B cell (primary cell): ENCODE results near the gene WDR70. TPM values are rescaled to one million over a fixed set of nuclear protein-coding genes. Genes with fewer than 3 reads are reported as not detected.
"Not testable (repeated sequence)": the region's sequence is repeated elsewhere in the genome, so short reads cannot be mapped to it uniquely, and the experiment has no call there.

Experiments
- ATAC-seq: fragments of 200-7000 bp; cut with Tn5 transposase; one replicate; pipeline ENCODE4 v1.10.0; 2021; ENCODE audit warnings: low read depth, mild to moderate bottlenecking, moderate number of reproducible peaks, moderate library complexity
- CTCF ChIA-PET: fragments of 350-600 bp; sonication (Branson Sonifier 250); formaldehyde crosslinking; loops from one replicate; lab custom pipeline; 2021; ENCODE audit warnings: antibody characterized with exemption, inconsistent platforms; lab: Charles Lee
- POLR2A ChIA-PET: fragments of 350-600 bp; sonication (Branson Sonifier 250); formaldehyde crosslinking; loops from one replicate; lab custom pipeline; 2021; ENCODE audit warnings: antibody characterized with exemption; lab: Charles Lee
- DNase-seq: peaks from one replicate; pipeline ENCODE4 v3.0.0; 2013
- H2AFZ ChIP-seq: 2 replicates; pipeline ENCODE4 v1.6.1; 2012; ENCODE audit warnings: mild to moderate bottlenecking, low read depth, low read length; ENCODE audit not compliant: insufficient read depth, poor library complexity, severe bottlenecking
- H3K27ac ChIP-seq, 2 donors: 1 replicate in 1 of 2; 2 replicates in 1 of 2; pipeline ENCODE4 v1.5.1; 2012 to 2013; ENCODE audit warnings: low read length in 2 of 2, mild to moderate bottlenecking in 2 of 2, moderate library complexity in 1 of 2
- H3K27me3 ChIP-seq, 4 experiments: fragments of 200-600 bp in 1 of 4; sonication (generic) in 1 of 4; replicated peaks in 1 of 4; 1 replicate in 2 of 4; 2 replicates in 2 of 4; pipeline versions ENCODE4 v1.6.1 to v1.7.0; 2013 to 2016; ENCODE audit warnings: low read length in 3 of 4, mild to moderate bottlenecking in 2 of 4, mixed read lengths in 1 of 4, moderate library complexity in 1 of 4; ENCODE audit not compliant: insufficient read depth in 4 of 4, control insufficient read depth in 3 of 4; ENCODE audit errors: control extremely low read depth in 1 of 4
- H3K36me3 ChIP-seq, 2 experiments: replicated peaks in 1 of 2; 1 replicate in 1 of 2; 2 replicates in 1 of 2; pipeline versions ENCODE4 v1.6.1 to v1.7.1; 2013; ENCODE audit warnings: low read length in 1 of 2; ENCODE audit not compliant: insufficient read depth in 2 of 2, control insufficient read depth in 1 of 2; ENCODE audit errors: control extremely low read depth in 1 of 2, extremely low read depth in 1 of 2
- H3K4me1 ChIP-seq, 2 donors: fragments of 200-600 bp in 1 of 2; sonication (generic) in 1 of 2; 1 replicate in 1 of 2; 2 replicates in 1 of 2; pipeline versions ENCODE4 v1.5.1 to v1.6.1; 2013 to 2017; ENCODE audit warnings: low read length in 2 of 2; ENCODE audit not compliant: control insufficient read depth in 2 of 2, insufficient read depth in 2 of 2
- H3K4me2 ChIP-seq: replicated peaks from 2 replicates; pipeline ENCODE3; 2012; ENCODE audit warnings: mild to moderate bottlenecking, low read depth, low read length; ENCODE audit not compliant: poor library complexity, severe bottlenecking
- H3K4me3 ChIP-seq, 5 experiments: fragments of 200-600 bp in 1 of 5; sonication (generic) in 1 of 5; 1 replicate in 3 of 5; 2 replicates in 2 of 5; pipeline versions ENCODE4 v1.5.1 to v1.7.0; 2011 to 2016; ENCODE audit warnings: low read length in 4 of 5, mild to moderate bottlenecking in 4 of 5, low read depth in 2 of 5, control low read depth in 1 of 5, moderate library complexity in 1 of 5; ENCODE audit not compliant: insufficient read depth in 1 of 5; ENCODE audit errors: control extremely low read depth in 1 of 5, extremely low read depth in 1 of 5
- H3K79me2 ChIP-seq: fragments of 200-600 bp; sonication (generic); one replicate; pipeline ENCODE4 v1.6.0; 2016; ENCODE audit warnings: low read length; ENCODE audit not compliant: control insufficient read depth, insufficient read depth
- H3K9ac ChIP-seq: fragments of 200-600 bp; sonication (generic); 2 replicates; pipeline ENCODE4 v1.6.1; 2017; ENCODE audit warnings: mild to moderate bottlenecking, low read length, moderate library complexity
- H3K9me3 ChIP-seq, 3 donors: one replicate each; pipeline versions ENCODE4 v1.6.1 to v1.7.1; 2013; ENCODE audit warnings: low read length in 2 of 3; ENCODE audit not compliant: control insufficient read depth in 2 of 3, insufficient read depth in 1 of 3; ENCODE audit errors: control extremely low read depth in 1 of 3
- H4K20me1 ChIP-seq: 2 replicates; pipeline ENCODE4 v1.6.0; 2012; ENCODE audit warnings: mild to moderate bottlenecking, low read length; ENCODE audit not compliant: insufficient read depth, control insufficient read depth, poor library complexity, severe bottlenecking
- H3K27ac Mint-ChIP-seq: one replicate; pipeline ENCODE4 v1.8.0; 2021; ENCODE audit warnings: mixed read lengths
- H3K27me3 Mint-ChIP-seq: one replicate; pipeline ENCODE4 v1.8.0; 2021; ENCODE audit warnings: mixed read lengths
- H3K4me1 Mint-ChIP-seq: one replicate; pipeline ENCODE4 v1.8.0; 2021; ENCODE audit warnings: mixed read lengths
- H3K4me3 Mint-ChIP-seq: one replicate; pipeline ENCODE4 v1.8.0; 2021; ENCODE audit warnings: mixed read lengths
- H3K9me3 Mint-ChIP-seq: one replicate; pipeline ENCODE4 v1.8.0; 2022; ENCODE audit warnings: mixed read lengths; ENCODE audit not compliant: insufficient read depth
- EZH2 ChIP-seq: IDR thresholded peaks from 2 replicates; pipeline ENCODE4 v1.6.1; 2012; ENCODE audit warnings: borderline replicate concordance, low read depth, mild to moderate bottlenecking, moderate library complexity, low read length; ENCODE audit not compliant: insufficient read depth, poor library complexity, severe bottlenecking
- WGBS: methylation state at CpG from one replicate; pipeline ENCODE4 v1.1.5; 2013; ENCODE audit warnings: missing lambda C conversion rate; ENCODE audit not compliant: insufficient coverage; 5-methylcytosine and 5-hydroxymethylcytosine counted together
- intact Hi-C: fragments of 100-400 bp; cut with micrococcal nuclease; formaldehyde crosslinking; loops from one replicate; pipeline ENCODE4 v1.10.0; 2022
- polyA plus RNA-seq: library from polyadenylated mRNA; depleted of rRNA; stranded (reverse); fragments of >200 nt; gene quantifications from 2 replicates; pipeline ENCODE4 v1.2.3, GENCODE V29; 2012
- total RNA-seq, 2 donors: library from RNA; stranded (reverse); fragments of 120-200 nt in 1 of 2; gene quantifications; 1 replicate in 1 of 2; 2 replicates in 1 of 2; pipeline versions ENCODE4 v1.2.3 to v1.2.4, GENCODE V29; 2013 to 2022
- TF ChIP-seq, protein P1 (sequence below): fragments of 200-600 bp; IDR thresholded peaks from one replicate; pipeline ENCODE4 v1.8.0; 2022; ENCODE audit warnings: antibody characterized with exemption, mild to moderate bottlenecking

The WDR70 gene
- total and polyA plus RNA-seq, 2 donors (not counting 1 experiment from before 2014, with no cell fraction given): 12.8 to 46.8 TPM

DNA sequence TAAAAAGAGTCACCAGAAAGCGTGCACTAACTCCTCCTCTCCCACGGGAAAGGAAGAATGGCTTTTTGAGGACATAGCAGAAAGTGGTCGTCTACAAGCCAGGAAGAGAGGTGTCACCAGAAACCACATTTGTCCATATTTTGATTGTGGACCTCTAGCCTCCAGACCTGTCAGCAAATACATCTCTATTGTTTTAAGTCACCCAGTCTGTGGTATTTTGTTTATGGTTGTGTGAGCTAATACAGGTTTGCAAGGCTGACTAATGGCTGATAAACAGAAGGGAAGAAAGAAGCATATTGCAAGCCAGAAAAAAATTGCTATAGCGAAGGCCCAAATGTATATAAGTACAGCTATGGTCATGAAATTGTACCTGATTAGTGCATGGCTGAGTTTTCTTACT is 21.4 kb downstream of the WDR70 start:
- no peak for ATAC-seq
- Histone ChIP-seq H3K9me3 (no peaks in the 10 kb centered on the region), H3K4me3 (no peak overlapping the region), H3K4me2 (no peak overlapping the region), H3K36me3 (peaks cover 0 to 13% of the 10 kb centered on the region in 2 experiments), H3K27me3 (no peaks in the 10 kb centered on the region), H3K4me1 (no peaks in the 10 kb centered on the region), H4K20me1 (no peaks in the 10 kb centered on the region), H3K9ac (no peak overlapping the region), H3K27ac (no peak overlapping the region), H2AFZ (no peak overlapping the region), H3K79me2 (no peaks in the 10 kb centered on the region)
- no peak for DNase-seq
- Mint-ChIP-seq H3K27me3 (no peaks in the 10 kb centered on the region), H3K4me1 (no peaks in the 10 kb centered on the region), H3K4me3 (no peak overlapping the region), H3K27ac (no peak overlapping the region), H3K9me3 (no peaks in the 10 kb centered on the region)
- 100% methylated on average over 1 of the region's 4 CpGs for WGBS
- POLR2A ChIA-PET: no interaction called here
- TF ChIP-seq, protein P1, sequence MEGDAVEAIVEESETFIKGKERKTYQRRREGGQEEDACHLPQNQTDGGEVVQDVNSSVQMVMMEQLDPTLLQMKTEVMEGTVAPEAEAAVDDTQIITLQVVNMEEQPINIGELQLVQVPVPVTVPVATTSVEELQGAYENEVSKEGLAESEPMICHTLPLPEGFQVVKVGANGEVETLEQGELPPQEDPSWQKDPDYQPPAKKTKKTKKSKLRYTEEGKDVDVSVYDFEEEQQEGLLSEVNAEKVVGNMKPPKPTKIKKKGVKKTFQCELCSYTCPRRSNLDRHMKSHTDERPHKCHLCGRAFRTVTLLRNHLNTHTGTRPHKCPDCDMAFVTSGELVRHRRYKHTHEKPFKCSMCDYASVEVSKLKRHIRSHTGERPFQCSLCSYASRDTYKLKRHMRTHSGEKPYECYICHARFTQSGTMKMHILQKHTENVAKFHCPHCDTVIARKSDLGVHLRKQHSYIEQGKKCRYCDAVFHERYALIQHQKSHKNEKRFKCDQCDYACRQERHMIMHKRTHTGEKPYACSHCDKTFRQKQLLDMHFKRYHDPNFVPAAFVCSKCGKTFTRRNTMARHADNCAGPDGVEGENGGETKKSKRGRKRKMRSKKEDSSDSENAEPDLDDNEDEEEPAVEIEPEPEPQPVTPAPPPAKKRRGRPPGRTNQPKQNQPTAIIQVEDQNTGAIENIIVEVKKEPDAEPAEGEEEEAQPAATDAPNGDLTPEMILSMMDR: no peak
- TF ChIP-seq EZH2: no peak
- intact Hi-C loops: no loop called here
- CTCF ChIA-PET: interaction anchor here (0.6 kb wide), 1 partner anchor 67 kb away, joined by 3 read pairs; no protein-coding TSS in a partner anchor

DNA sequence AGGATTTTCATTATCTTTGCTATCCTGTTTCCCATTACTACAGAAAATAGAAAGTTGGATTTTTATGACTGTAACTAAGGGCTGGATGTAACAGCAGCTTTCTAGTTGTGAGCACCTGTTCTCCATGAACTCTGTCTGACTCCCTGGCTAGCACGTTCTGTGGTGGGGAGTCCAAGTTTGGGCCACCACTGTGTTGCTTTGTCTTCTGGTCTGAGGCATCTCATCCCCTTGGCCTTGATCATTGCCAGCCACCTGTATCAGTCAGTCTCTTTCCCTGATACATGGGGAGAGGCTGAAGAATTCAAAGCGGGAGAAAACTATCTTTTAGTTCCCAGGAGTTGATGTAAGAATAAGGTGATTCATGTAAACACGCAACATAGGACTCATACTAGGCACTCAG is 33.4 kb downstream of the WDR70 start:
- intact Hi-C loops: no loop called here
- WGBS: 83% methylated on average over 1 of the region's 3 CpGs
- CTCF ChIA-PET: interaction anchor here (0.8 to 2.7 kb wide), 11 partner anchors 8 to 780 kb away, joined by 3 to 17 read pairs (median 5); no protein-coding TSS in a partner anchor
- no peaks in the 10 kb centered on the region for H3K4me1 Mint-ChIP-seq
- no peak overlapping the region for H3K4me3 ChIP-seq
- ATAC-seq (no peak), DNase-seq (no peak)
- H3K27me3 ChIP-seq: no peaks in the 10 kb centered on the region
- no peak overlapping the region for H3K27ac ChIP-seq
- no peak overlapping the region for H3K4me3 Mint-ChIP-seq
- H3K79me2 ChIP-seq: no peaks in the 10 kb centered on the region
- H3K4me1 ChIP-seq: no peaks in the 10 kb centered on the region
- H2AFZ ChIP-seq: no peak overlapping the region
- H3K27me3 Mint-ChIP-seq: no peaks in the 10 kb centered on the region
- no peak overlapping the region for H3K9ac ChIP-seq
- peaks cover 6 to 12% of the 10 kb centered on the region in 2 experiments for H3K36me3 ChIP-seq
- H3K9me3 ChIP-seq: no peaks in the 10 kb centered on the region
- no peak overlapping the region for H3K27ac Mint-ChIP-seq
- H3K4me2 ChIP-seq: no peak overlapping the region
- no peaks in the 10 kb centered on the region for H4K20me1 ChIP-seq
- POLR2A ChIA-PET: no interaction called here
- no peaks in the 10 kb centered on the region for H3K9me3 Mint-ChIP-seq
- TF ChIP-seq, protein P1: no peak
- no peak for TF ChIP-seq EZH2

DNA sequence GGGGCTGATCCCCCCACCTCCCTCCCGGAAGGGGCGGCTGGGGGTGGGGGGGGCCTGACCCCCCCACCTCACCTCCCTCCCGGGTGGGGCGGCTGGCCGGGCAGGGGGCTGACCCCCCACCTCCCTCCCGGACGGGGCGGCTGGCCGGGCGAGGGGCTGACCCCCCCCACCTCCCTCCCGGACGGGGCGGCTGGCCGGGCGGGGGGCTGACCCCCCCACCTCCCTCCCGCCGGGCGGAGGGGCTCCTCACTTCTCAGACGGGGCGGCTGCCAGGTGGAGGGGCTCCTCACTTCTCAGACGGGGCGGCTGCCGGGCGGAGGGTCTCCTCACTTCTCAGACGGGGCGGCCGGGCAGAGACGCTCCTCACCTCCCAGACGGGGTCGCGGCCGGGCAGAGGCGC is 36.3 kb downstream of the WDR70 start:
- H3K4me1 ChIP-seq, intact Hi-C loops, H3K9me3 ChIP-seq, CTCF ChIA-PET, H3K9me3 Mint-ChIP-seq, H3K9ac ChIP-seq, H4K20me1 ChIP-seq, H3K4me1 Mint-ChIP-seq, H3K79me2 ChIP-seq, H2AFZ ChIP-seq, H3K27ac Mint-ChIP-seq, H3K4me3 ChIP-seq, H3K27me3 Mint-ChIP-seq, ATAC-seq, H3K27ac ChIP-seq, H3K27me3 ChIP-seq, H3K4me2 ChIP-seq, POLR2A ChIA-PET, H3K4me3 Mint-ChIP-seq, DNase-seq: not testable (repeated sequence)
- H3K36me3 ChIP-seq: peaks cover 3 to 11% of the 10 kb centered on the region in 2 experiments
- WGBS: no CpG with 5 or more reads among the region's 33 CpGs
